ENCODE results near the gene ACKR3.

The ACKR3 gene

DNA sequence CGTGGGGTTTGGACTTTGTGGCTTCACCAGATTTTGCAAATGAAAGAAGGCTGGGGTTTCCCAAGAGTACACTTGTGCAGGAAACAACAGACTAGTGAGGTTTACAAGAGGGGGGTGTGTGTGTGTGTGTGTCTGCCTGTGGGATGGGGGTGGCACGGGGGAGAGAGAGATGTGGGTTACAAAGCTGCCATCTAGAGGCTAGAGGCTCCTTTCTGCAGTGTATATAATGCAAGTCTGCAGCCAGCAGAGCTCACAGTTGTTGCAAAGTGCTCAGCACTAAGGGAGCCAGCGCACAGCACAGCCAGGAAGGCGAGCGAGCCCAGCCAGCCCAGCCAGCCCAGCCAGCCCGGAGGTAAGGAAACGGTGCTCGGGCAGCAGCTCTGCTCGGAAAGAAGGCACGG, at the start of gene ACKR3:
Gene ACKR3, plus strand, starts transcription at position 253 of the 401 bp plus-strand sequence. CDS start 10,641 bp downstream, outside the sequence.
- peak; percentile 89 for DNase-seq

GRCh38 chr2:236521556-236521955, 48.1 kb upstream of the ACKR3 start:
- no peak for DNase-seq

- DNase-seq, result no peak
These were observed 46.4 kb upstream of the ACKR3 start for GRCh38 chr2:236523249-236523648.

- DNase-seq, result no peak
These were observed 44.1 kb upstream of the ACKR3 start for GRCh38 chr2:236525411-236525997.

DNA sequence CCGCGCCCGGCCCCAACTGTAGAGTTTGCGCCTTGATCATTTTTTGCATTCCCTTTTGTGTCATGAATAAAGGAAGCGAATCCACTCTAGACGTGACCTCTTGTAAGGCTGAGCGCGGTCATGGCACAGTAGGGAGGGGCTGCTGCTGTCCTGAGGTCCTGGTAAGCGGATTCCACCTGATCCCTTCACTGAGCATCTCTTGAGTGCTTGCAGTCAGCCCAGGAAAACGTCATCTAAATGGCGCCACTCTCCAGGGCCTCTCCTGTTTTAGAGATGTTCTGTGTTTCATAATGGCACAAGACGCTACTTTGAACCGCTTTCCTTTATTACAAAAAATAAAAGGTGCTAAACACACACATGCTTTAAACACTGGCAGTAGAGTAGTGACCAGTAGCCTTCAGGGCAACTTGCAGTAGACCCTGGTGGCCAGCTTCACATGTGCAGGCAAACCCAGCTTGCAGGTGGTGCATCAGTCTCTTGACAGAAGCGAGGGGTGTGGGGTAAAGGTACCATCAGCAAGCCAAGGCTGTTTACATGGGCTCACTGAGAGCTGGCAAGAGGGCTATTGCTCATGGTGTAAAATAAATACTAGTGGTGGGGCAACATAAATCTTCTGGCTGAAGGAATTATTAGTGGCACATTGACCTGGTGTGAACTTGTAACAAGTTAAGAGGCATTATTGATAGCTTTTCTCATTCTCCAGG, 43.0 kb upstream of the ACKR3 start:
- no peak for DNase-seq

DNA sequence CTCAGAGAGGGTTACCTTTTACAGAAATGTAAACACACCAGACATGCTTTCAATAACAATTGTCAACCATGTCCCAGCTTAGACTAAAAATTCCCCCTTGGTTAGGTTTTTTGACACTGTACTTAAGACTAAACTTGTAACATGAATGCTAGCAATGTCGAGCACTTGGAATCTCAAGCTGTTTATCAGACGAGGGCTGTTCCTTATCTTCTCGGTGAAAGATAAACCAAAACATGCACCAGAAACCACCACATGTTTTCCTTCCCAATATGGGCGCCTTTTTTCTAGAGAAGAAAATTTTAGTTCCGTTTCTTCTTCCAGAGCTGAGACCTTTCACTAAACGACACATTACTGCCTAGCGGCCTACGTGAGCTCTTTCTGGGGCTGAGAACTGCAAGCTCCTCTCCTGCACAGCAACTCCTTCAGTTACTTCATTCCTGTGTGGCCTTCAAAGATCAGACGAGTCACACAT, 42.4 kb upstream of the ACKR3 start:
- DNase-seq, result no peak

GRCh38 chr2:236529606-236530005, 40.0 kb upstream of the ACKR3 start:
- DNase-seq, result no peak

GRCh38 chr2:236530512-236530911, 39.1 kb upstream of the ACKR3 start:
- DNase-seq, result no peak

- DNase-seq, result no peak
These were observed 38.4 kb upstream of the ACKR3 start for GRCh38 chr2:236531195-236531594.

GRCh38 chr2:236531996-236532395, 37.6 kb upstream of the ACKR3 start:
- DNase-seq, result no peak

DNA sequence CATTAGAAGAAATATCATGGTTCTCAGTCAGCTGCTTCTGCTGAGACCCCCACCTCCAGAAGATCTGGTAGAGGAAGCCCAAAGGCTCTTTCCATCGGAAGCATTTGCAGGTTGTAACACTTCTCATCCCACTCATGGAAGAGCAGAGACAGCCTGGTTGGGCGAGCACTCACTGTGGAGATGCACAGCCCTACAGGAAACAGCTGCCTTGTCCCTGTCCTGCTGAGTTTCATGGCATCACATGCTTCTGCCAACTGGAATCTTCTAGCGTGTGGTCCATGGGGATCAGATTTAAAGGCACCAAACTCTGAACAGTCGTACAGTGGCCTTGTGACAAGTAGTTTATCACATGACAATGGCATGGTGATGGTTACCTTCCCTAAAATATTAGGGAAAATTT, 36.3 kb upstream of the ACKR3 start:
- DNase-seq, result no peak

DNA sequence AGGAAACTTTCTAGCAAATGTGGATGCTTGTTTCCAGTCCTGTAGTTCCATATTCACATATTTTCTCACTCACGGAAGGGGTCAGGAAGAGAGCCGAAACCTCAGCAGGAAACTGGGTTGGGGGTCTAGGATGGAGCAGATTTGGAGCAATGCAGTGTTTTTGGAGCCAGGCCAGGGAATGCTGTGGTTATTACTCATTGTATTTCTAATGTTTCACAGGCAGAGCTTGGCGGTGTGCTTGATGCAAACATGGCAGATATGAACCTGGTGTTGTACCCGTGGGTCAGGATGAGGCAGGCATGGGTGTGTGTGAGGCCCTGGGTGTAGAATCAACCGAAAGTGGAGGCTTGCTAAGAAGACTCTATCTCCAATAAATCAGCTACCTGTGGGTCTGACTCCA, 34.6 kb upstream of the ACKR3 start:
- no peak for DNase-seq

DNA sequence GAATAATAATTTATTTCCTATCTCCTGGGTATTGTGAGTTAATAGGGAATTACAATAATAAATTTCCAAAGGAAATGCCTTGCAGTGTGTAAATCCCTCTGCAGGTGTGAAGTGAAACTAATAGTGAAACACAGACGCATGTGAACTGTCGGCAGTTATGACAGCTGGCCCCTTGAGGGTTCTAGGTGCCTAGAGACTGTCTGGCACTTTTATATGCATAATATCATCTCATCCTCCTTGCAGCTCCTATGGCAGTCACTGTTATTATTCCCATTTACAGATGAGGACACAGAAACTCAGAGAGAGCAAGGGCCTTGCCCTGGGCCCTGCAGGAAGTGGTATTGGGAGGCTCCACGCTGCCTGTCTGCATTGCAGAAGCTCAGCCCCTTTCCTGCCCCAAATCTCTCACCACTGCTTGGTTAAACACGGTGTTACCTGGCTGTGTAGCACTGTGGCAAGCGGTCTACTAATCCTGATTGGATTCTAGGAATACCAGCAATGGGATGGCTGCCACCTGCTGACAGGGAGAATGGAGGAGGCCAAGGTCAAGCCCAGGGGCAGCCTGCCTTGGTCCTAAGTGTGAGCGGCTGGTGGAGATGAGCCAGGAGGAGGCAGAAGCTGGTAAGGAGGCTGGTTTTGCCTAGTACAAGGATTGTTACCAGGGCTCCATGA, 32.8 kb upstream of the ACKR3 start:
- DNase-seq, result no peak

GRCh38 chr2:236538242-236538641, 31.4 kb upstream of the ACKR3 start:
- DNase-seq, result no peak

DNA sequence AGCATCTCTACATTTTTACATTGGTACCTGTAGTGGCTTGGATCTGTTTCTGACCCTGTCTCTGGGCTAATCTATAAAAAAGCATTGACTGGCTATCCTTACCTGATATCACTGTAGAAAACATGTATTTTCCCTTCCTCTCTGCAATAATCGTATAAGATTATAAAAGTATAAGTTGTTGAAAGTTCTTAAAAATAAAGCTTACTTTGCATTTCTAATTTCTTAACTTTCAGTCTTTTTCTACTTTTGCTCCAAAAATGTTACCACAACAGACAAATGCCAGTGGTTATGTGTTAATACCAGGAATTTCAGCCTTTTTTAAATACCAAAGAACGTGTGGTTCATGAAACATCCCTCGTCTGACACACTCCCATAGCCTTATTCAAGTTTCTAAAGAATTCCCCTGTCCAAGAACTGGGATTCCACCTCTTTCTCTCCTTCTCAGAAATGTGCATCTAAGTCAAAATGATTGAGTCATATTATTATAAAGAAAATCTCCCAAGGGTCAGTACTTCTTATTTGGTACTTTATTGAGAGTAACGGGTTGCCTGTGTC, 28.5 kb upstream of the ACKR3 start:
- no peak for DNase-seq

GRCh38 chr2:236544362-236544761, 25.3 kb upstream of the ACKR3 start:
- no peak for DNase-seq

- DNase-seq, result no peak
These were observed 24.4 kb upstream of the ACKR3 start for GRCh38 chr2:236545248-236545658.

DNA sequence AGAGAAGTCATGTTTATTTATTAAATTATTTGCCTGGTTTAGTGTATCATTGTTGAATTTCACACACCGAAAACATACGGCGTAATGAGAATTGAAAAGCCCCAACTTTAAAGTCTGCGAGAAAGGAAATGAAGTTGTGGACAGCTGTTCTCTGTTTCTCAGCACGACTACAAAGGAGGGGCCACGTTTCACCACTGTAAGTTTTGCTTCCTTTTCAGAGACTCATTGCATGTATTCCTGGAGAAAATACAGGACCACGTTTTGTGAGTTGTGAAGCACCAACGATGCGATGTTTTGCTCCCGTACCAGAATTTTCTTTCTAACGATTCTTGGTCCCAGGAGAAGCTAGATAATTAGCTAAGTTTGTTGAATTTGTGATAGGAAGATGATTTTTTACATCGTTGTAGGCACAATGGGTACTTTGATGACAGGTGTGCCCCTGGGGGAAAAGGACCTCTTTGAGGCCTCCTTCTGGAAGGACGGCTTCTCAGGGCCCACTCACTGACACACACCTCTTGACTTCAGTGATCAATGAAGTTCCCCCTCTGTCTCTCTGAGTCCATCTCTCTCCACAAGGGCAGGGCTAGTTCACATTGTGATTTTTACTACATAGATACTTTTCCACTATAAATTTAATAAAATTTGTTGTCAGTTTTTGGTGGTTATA, 23.7 kb upstream of the ACKR3 start:
- no peak for DNase-seq

DNA sequence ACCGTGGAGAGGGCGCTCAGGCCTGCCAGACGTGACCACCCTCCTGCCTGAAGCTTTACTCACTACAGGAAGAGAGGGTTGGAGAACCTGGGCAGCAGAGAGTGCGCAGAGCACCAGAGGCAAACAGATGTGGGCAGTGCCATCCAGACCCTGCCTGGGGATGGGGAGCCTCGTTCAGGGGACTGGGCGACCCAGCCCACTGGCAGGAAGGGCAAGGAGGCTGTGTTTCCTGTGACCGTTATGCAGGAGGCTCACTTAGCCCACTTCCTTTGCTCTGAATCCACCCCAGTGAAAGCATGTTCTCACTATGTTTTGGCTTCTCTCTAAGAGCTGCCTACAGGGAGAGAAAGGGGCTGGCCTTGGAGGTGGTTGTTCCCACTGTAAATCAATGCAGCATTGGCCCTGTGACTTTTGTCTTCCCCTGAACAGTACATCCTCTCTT, 23.0 kb upstream of the ACKR3 start:
- DNase-seq, result no peak

DNA sequence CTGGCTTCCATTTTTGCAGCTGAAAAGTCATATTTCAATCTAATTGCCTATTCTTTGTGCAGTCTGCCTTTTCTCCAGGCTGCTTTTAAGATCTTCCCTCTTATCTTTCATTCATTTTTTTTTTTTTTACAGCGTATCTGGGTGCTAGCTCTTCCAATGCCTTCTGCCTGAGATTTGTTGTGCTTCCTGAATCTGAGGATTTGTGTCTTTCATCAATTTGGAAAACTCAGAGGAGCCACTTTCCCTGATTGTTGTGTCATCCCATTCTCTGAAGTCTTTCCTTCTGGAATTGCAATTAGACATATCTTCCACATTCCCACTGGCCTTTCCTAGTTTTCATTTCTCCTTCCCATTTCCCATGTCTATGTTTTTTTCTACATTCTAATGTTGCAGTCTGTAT, 21.9 kb upstream of the ACKR3 start:
- no peak for DNase-seq

DNA sequence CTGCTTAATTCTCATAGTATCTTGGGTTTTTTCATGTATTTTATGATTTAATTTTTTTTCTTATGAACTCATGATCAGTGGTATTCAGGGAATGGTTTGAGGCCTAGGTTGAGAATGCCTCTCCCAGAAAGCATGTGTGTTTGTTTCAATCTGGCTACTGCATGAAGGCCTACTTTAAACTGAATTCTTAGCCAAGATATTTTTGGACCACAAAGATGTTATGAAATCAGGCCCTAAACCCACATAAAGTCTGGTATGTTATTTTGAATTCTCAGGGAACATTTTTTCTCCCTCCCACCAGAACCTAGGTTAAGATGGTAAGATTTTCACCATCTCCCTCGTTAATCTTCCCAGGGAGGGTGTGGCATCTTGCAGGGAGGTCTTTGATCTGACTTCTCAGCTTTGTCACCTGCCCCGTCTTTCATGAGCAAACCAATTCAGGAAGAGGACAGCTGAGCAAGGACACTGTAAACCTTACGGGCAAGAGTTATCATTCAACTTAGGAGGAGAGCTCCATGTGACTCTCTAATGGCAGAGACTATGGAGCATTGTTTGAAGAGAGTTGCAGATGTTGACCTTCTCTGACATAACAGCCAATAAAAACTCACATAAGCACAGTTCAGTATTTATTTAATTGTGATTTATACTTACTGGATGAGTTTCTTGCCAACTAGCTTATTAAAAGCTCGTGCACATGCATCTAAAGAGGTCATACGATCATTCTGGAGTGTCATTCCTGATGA, 21.3 kb upstream of the ACKR3 start:
- no peak for DNase-seq

- no peak for DNase-seq
These were observed 20.5 kb upstream of the ACKR3 start for GRCh38 chr2:236549165-236549564.

Data from left hindlimb (tissue), 1 donor.